MM.1S (cell line): ENCODE results near the gene CYB5D1.

Experiments
- DNase-seq: peaks from one replicate; pipeline ENCODE4 v3.0.0-alpha.2; 2015
- H2AFZ ChIP-seq: fragments of 300-600 bp; sonication (generic); 2 replicates; pipeline ENCODE4 v1.6.0; 2016; ENCODE audit warnings: antibody characterized with exemption, low read length
- H3F3A ChIP-seq: fragments of 300-600 bp; sonication (generic); 2 replicates; pipeline ENCODE4 v1.6.1; 2016; ENCODE audit warnings: mild to moderate bottlenecking, antibody characterized with exemption, low read length, moderate library complexity, mixed read lengths; ENCODE audit not compliant: insufficient read depth
- H3K27ac ChIP-seq: fragments of 300-600 bp; sonication (generic); 2 replicates; pipeline ENCODE4 v1.5.1; 2016; ENCODE audit warnings: mild to moderate bottlenecking, low read length
- H3K27me3 ChIP-seq: fragments of 300-600 bp; sonication (generic); replicated peaks from 2 replicates; pipeline ENCODE4 v1.6.0; 2016; ENCODE audit warnings: low read length; ENCODE audit not compliant: insufficient read depth
- H3K36me3 ChIP-seq: fragments of 300-600 bp; sonication (generic); replicated peaks from 2 replicates; pipeline ENCODE4 v1.6.1; 2016; ENCODE audit warnings: mild to moderate bottlenecking, low read length, mixed read lengths; ENCODE audit not compliant: insufficient read depth
- H3K4me1 ChIP-seq: fragments of 300-600 bp; sonication (generic); 2 replicates; pipeline ENCODE4 v1.6.1; 2016; ENCODE audit warnings: low read length, mixed read lengths
- H3K4me2 ChIP-seq: fragments of 300-600 bp; sonication (generic); 2 replicates; pipeline ENCODE4 v1.6.0; 2016; ENCODE audit warnings: low read depth, low read length
- H3K4me3 ChIP-seq: fragments of 300-600 bp; sonication (generic); 2 replicates; pipeline ENCODE4 v1.5.1; 2016; ENCODE audit warnings: low read length, mixed read lengths
- H3K79me2 ChIP-seq: fragments of 300-600 bp; sonication (generic); 2 replicates; pipeline ENCODE4 v1.6.1; 2016; ENCODE audit warnings: mixed run types, low read length, mixed read lengths
- H3K9ac ChIP-seq: fragments of 300-600 bp; sonication (generic); 2 replicates; pipeline ENCODE4 v1.6.1; 2016; ENCODE audit warnings: low read length, mixed read lengths
- H3K9me2 ChIP-seq: fragments of 300-600 bp; sonication (generic); replicated peaks from 2 replicates; pipeline ENCODE4 v1.6.1; 2016; ENCODE audit warnings: mild to moderate bottlenecking, low read length, mixed read lengths; ENCODE audit not compliant: insufficient read depth
- H3K9me3 ChIP-seq: fragments of 300-600 bp; sonication (generic); replicated peaks from 2 replicates; pipeline ENCODE4 v1.6.1; 2016; ENCODE audit warnings: mild to moderate bottlenecking, low read length, mixed read lengths; ENCODE audit not compliant: insufficient read depth
- H4K20me1 ChIP-seq: fragments of 300-600 bp; sonication (generic); 2 replicates; pipeline ENCODE4 v1.6.1; 2016; ENCODE audit warnings: mild to moderate bottlenecking, low read length, moderate library complexity, mixed read lengths; ENCODE audit not compliant: insufficient read depth
- EZH2 ChIP-seq: fragments of 300-600 bp; sonication (generic); optimal IDR thresholded peaks from 2 replicates; pipeline ENCODE3; 2017; ENCODE audit warnings: low read depth, mild to moderate bottlenecking, antibody characterized with exemption, low read length, mixed read lengths
- EZH2phosphoT487 ChIP-seq: fragments of 300-600 bp; sonication (generic); IDR thresholded peaks from 2 replicates; pipeline ENCODE4 v1.6.1; 2018; ENCODE audit warnings: antibody characterized with exemption, low read length
- TF ChIP-seq, protein P1 (sequence below): fragments of 300-600 bp; sonication (generic); IDR thresholded peaks from 2 replicates; pipeline ENCODE4 v1.5.1; 2016; ENCODE audit warnings: antibody characterized with exemption, low read length, mixed read lengths

Gene CYB5D1

DNA sequence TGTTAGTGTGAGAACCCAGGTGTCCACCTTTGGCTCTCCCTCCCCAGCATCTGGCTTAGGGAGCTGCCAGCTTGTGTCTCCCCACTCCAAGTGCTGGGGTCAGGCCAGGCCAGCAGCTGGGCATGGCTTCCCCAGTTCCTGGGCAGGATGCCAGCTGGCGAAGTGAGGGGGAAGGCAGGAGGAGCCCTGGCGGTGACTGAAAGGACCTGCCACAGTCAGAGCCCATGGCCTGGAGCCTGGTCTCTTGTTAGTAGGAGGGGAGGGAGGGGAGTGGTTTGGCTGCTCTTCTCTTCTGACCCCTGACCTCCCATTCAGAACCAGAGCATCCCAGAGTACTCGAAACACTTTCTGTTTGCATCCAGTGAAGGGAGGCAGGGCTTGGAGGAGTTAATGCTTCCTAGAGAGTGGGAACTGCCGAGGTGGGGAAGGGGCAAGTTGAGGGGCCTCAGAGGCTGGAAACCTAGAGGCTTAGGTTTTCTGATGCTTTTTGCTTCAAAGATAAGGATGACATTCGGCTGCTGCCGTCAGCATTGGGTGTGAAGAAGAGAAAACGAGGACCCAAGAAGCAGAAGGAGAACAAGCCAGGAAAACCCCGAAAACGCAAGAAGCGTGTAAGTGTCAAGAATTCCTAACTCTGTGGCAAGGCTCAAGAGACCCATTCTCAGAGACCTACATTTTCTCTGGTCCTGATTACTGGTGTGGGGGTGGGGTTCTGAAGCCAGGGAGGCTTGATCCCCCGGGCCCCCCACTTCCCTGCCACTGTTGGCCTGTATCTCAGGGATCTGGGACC lies 31.6 kb downstream of the CYB5D1 start:
- H4K20me1 ChIP-seq, result no peaks in the 10 kb centered on the region
- H3K36me3 ChIP-seq, result no peaks in the 10 kb centered on the region
- H3K27ac ChIP-seq, result no peak overlapping the region
- H3K4me2 ChIP-seq, result no peak overlapping the region
- DNase-seq, result no peak
- H2AFZ ChIP-seq, result no peak overlapping the region
- H3K4me3 ChIP-seq, result no peak overlapping the region
- H3K79me2 ChIP-seq, result no peaks in the 10 kb centered on the region
- TF ChIP-seq, protein P1, sequence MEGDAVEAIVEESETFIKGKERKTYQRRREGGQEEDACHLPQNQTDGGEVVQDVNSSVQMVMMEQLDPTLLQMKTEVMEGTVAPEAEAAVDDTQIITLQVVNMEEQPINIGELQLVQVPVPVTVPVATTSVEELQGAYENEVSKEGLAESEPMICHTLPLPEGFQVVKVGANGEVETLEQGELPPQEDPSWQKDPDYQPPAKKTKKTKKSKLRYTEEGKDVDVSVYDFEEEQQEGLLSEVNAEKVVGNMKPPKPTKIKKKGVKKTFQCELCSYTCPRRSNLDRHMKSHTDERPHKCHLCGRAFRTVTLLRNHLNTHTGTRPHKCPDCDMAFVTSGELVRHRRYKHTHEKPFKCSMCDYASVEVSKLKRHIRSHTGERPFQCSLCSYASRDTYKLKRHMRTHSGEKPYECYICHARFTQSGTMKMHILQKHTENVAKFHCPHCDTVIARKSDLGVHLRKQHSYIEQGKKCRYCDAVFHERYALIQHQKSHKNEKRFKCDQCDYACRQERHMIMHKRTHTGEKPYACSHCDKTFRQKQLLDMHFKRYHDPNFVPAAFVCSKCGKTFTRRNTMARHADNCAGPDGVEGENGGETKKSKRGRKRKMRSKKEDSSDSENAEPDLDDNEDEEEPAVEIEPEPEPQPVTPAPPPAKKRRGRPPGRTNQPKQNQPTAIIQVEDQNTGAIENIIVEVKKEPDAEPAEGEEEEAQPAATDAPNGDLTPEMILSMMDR, result no peak
- no peak for TF ChIP-seq EZH2phosphoT487
- no peak for TF ChIP-seq EZH2
- peaks cover 4% of the 10 kb centered on the region; the same call in 1 of the 2 replicates for H3F3A ChIP-seq
- H3K9me2 ChIP-seq, result no peaks in the 10 kb centered on the region
- H3K9me3 ChIP-seq, result no peaks in the 10 kb centered on the region
- peaks cover 64% of the 10 kb centered on the region for H3K27me3 ChIP-seq
- H3K9ac ChIP-seq, result no peak overlapping the region
- H3K4me1 ChIP-seq, result peaks cover 16% of the 10 kb centered on the region

DNA sequence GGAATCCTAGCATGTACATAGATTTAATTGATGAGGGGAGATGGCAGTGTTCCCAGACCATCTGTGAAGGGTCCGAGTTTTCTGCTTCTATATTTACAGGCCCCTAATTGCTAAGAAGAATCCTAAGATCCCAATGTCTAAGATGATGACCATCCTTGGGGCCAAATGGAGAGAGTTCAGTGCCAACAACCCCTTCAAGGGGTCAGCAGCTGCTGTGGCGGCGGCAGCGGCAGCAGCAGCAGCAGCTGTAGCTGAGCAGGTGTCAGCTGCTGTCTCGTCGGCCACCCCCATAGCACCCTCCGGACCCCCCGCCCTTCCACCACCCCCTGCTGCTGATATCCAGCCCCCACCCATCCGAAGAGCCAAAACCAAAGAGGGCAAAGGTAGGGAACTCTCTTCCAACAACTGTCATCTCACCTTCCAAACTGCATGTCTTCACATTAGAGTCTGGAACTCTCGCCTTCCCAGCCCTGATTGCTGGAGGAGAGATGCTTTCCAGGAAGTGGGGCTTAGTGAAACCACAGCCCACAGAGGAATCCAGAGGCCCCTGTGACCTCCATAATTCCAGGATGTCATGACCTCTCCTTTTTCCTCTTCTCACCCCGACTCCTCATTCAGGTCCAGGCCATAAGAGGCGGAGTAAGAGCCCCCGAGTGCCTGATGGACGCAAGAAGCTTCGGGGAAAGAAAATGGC lies 35.5 kb downstream of the CYB5D1 start:
- DNase-seq, result no peak
- Histone ChIP-seq H3K4me1 (no peaks in the 10 kb centered on the region), H3F3A (no peaks in the 10 kb centered on the region), H2AFZ (no peak overlapping the region), H3K27ac (no peak overlapping the region), H3K27me3 (peaks cover 42% of the 10 kb centered on the region), H3K79me2 (no peaks in the 10 kb centered on the region), H3K9ac (no peak overlapping the region), H3K4me2 (no peak overlapping the region), H3K36me3 (no peaks in the 10 kb centered on the region), H4K20me1 (no peaks in the 10 kb centered on the region), H3K9me2 (no peaks in the 10 kb centered on the region), H3K4me3 (no peak overlapping the region), H3K9me3 (no peaks in the 10 kb centered on the region)
- TF ChIP-seq EZH2, result no peak
- TF ChIP-seq, protein P1, result no peak
- no peak for TF ChIP-seq EZH2phosphoT487

DNA sequence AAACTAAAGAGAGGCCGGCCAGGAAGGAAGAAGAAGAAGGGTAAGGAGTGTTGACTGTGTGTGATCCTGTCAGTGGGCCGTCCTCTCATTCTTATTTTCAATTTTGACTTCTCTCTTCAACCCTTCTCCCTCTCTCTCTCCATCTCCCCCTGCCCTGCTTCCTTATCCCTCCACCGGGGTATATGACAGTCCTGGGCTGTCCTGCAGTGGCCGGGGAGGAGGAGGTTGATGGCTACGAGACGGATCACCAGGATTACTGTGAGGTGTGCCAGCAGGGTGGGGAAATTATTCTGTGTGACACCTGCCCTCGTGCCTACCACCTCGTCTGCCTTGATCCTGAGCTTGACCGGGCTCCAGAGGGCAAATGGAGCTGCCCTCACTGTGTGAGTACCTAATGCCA lies 36.4 kb downstream of the CYB5D1 start:
- H3K4me1 ChIP-seq, result no peaks in the 10 kb centered on the region
- no peak overlapping the region for H3K4me2 ChIP-seq
- H4K20me1 ChIP-seq, result no peaks in the 10 kb centered on the region
- no peak overlapping the region for H2AFZ ChIP-seq
- DNase-seq, result no peak
- no peaks in the 10 kb centered on the region for H3K79me2 ChIP-seq
- H3K4me3 ChIP-seq, result no peak overlapping the region
- H3K9ac ChIP-seq, result no peak overlapping the region
- no peaks in the 10 kb centered on the region for H3K9me2 ChIP-seq
- no peaks in the 10 kb centered on the region for H3K36me3 ChIP-seq
- no peaks in the 10 kb centered on the region for H3F3A ChIP-seq
- TF ChIP-seq EZH2phosphoT487 (no peak), EZH2 (no peak)
- TF ChIP-seq, protein P1, result no peak
- no peaks in the 10 kb centered on the region for H3K9me3 ChIP-seq
- peaks cover 38% of the 10 kb centered on the region for H3K27me3 ChIP-seq
- H3K27ac ChIP-seq, result no peak overlapping the region
